ENCODE data around the gene MTHFD2L. TPM values are rescaled to one million over a fixed set of nuclear protein-coding genes. Genes with fewer than 3 reads are reported as not detected.

MTHFD2L gene
- total RNA-seq, 1 experiment from 2014 or later: 8.9 TPM

GRCh38 chr4:74305000-74305399, 147.1 kb downstream of the MTHFD2L start:
- BruUV-seq (replicated peaks): no TSS peak
- Histone ChIP-seq H3K27ac (no peak overlapping the region), H3K4me1 (replicated peaks; ENCODE audit: insufficient read depth) (no peaks in the 10 kb centered on the region), H3K36me3 (ENCODE audit: low read depth) (no peaks in the 10 kb centered on the region), H3K9me3 (ENCODE audit: insufficient read depth, low read depth) (no peaks in the 10 kb centered on the region), H3K4me2 (no peak overlapping the region), H4K20me1 (ENCODE audit: insufficient read depth) (no peaks in the 10 kb centered on the region), H3K27me3 (ENCODE audit: insufficient read depth, low read depth) (no peaks in the 10 kb centered on the region), H3F3A (ENCODE audit: insufficient read depth, low read depth) (no peaks in the 10 kb centered on the region), H3K79me2 (ENCODE audit: low read depth) (no peaks in the 10 kb centered on the region), H2AFZ (no peak overlapping the region), H3K4me3 (no peak overlapping the region), H3K9me2 (ENCODE audit: insufficient read depth) (no peaks in the 10 kb centered on the region)
- intact Hi-C loops (cut with micrococcal nuclease; ENCODE audit: unreplicated experiment): no loop called here
- POLR2A ChIA-PET (ENCODE audit: unreplicated experiment): interaction anchor here (0.6 kb wide), 1 partner anchor 74 kb away, joined by 3 read pairs; no protein-coding TSS in a partner anchor
- TF ChIP-seq CTCF (conservative IDR thresholded peaks at IDR 0.05) (no peak), EZH2 (IDR thresholded peaks at IDR 0.05; ENCODE audit: low read depth) (no peak)
- no peak for DNase-seq
- CTCF ChIA-PET: no interaction called here

DNA sequence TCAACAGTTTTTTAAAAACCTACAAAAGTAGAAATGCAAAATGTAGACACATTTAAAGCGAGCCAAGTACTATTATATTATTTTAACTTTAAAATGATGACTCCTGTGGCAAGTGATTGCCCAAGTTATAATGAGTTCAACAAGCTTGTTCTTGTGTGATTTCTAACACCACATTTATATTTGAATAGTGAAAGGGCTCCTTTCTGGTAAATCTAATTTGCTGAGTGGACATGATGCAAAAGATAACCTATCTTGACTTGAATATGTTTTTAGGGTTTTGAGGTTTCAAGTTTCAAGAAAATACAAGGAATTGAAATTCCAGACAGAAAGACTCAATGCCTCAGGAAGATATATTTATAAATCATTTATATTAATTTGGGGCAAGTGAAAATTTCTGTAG, 149.3 kb downstream of the MTHFD2L start:
- Histone ChIP-seq H3K27ac (no peak overlapping the region), H3K9me3 (ENCODE audit: insufficient read depth, low read depth) (no peaks in the 10 kb centered on the region), H3K79me2 (ENCODE audit: low read depth) (no peaks in the 10 kb centered on the region), H4K20me1 (ENCODE audit: insufficient read depth) (no peaks in the 10 kb centered on the region), H3K36me3 (ENCODE audit: low read depth) (no peaks in the 10 kb centered on the region), H3K27me3 (ENCODE audit: insufficient read depth, low read depth) (no peaks in the 10 kb centered on the region), H2AFZ (no peak overlapping the region), H3K4me2 (no peak overlapping the region), H3K4me1 (replicated peaks; ENCODE audit: insufficient read depth) (no peaks in the 10 kb centered on the region), H3F3A (ENCODE audit: insufficient read depth, low read depth) (no peaks in the 10 kb centered on the region), H3K9me2 (ENCODE audit: insufficient read depth) (no peaks in the 10 kb centered on the region), H3K4me3 (no peak overlapping the region)
- ChIA-PET CTCF (interaction anchor here (0.6 to 2.2 kb wide), 2 partner anchors 14 to 78 kb away, joined by 5 to 11 read pairs; no protein-coding TSS in a partner anchor), POLR2A (ENCODE audit: unreplicated experiment) (interaction anchor here (0.7 kb wide), 1 partner anchor 245 kb away, joined by 3 read pairs; no protein-coding TSS in a partner anchor)
- intact Hi-C loops (cut with micrococcal nuclease; ENCODE audit: unreplicated experiment): no loop called here
- TF ChIP-seq CTCF (conservative IDR thresholded peaks at IDR 0.05): no peak
- no peak for TF ChIP-seq EZH2 (IDR thresholded peaks at IDR 0.05; ENCODE audit: low read depth)
- no TSS peak for BruUV-seq (replicated peaks)
- no peak for DNase-seq

GRCh38 chr4:74308215-74308614, 150.3 kb downstream of the MTHFD2L start, which contains the start of gene EPGN:
Gene EPGN (plus strand): TSS chr4:74308470. CDS start chr4:74308534, 64 bp downstream.
- no peak within 1 kb of the TSS for H2AFZ ChIP-seq
- no peaks in the 10 kb centered on the region for H3K4me1 ChIP-seq (replicated peaks; ENCODE audit: insufficient read depth)
- ChIA-PET POLR2A (ENCODE audit: unreplicated experiment) (interaction anchor here (0.6 to 1.0 kb wide), 4 partner anchors 24 to 149 kb away, joined by 3 to 16 read pairs (median 3); no protein-coding TSS in a partner anchor), CTCF (interaction anchor here (2.2 kb wide), 1 partner anchor 79 kb away, joined by 11 read pairs; no protein-coding TSS in a partner anchor)
- H3K36me3 ChIP-seq (ENCODE audit: low read depth): no peaks in the 10 kb centered on the region
- H3F3A ChIP-seq (ENCODE audit: insufficient read depth, low read depth): no peaks in the 10 kb centered on the region
- H4K20me1 ChIP-seq (ENCODE audit: insufficient read depth): no peaks in the 10 kb centered on the region
- H3K4me2 ChIP-seq: no peak within 1 kb of the TSS
- intact Hi-C loops (cut with micrococcal nuclease; ENCODE audit: unreplicated experiment): loop anchor here (1.0 kb wide), 2 partner anchors 24 to 77 kb away; no protein-coding TSS in a partner anchor
- DNase-seq: peak in 1 of 2 experiments; percentile 29
- BruUV-seq (replicated peaks): no TSS peak
- H3K79me2 ChIP-seq (ENCODE audit: low read depth): no peaks in the 10 kb centered on the region
- no peaks in the 10 kb centered on the region for H3K27me3 ChIP-seq (ENCODE audit: insufficient read depth, low read depth)
- no peaks in the 10 kb centered on the region for H3K9me3 ChIP-seq (ENCODE audit: insufficient read depth, low read depth)
- no peaks in the 10 kb centered on the region for H3K9me2 ChIP-seq (ENCODE audit: insufficient read depth)
- H3K27ac ChIP-seq: no peak within 1 kb of the TSS
- H3K4me3 ChIP-seq: no peak within 1 kb of the TSS
- TF ChIP-seq CTCF (conservative IDR thresholded peaks at IDR 0.05) (no peak), EZH2 (IDR thresholded peaks at IDR 0.05; ENCODE audit: low read depth) (no peak)
